WTC11 (cell line): ENCODE measurements around the gene PHLDB1.

Source experiments
- ETV6 ChIP-seq: sonication (generic); formaldehyde crosslinking; IDR thresholded peaks from 2 replicates; pipeline ENCODE4 v1.8.1; 2022; ENCODE audit warnings: mild to moderate bottlenecking, missing genetic modification reagents
- RELA ChIP-seq: sonication (generic); formaldehyde crosslinking; IDR thresholded peaks from 2 replicates; pipeline ENCODE4 v1.8.1; 2022; ENCODE audit warnings: missing genetic modification reagents, mild to moderate bottlenecking, borderline replicate concordance
- ZBTB21 ChIP-seq: sonication (generic); formaldehyde crosslinking; IDR thresholded peaks from 2 replicates; pipeline ENCODE4 v1.8.1; 2023; ENCODE audit warnings: mild to moderate bottlenecking, missing genetic modification reagents, borderline replicate concordance
- ZBTB43 ChIP-seq: sonication (generic); formaldehyde crosslinking; IDR thresholded peaks from 2 replicates; pipeline ENCODE4 v1.8.1; 2023; ENCODE audit warnings: mild to moderate bottlenecking, missing genetic modification reagents
- ZNF317 ChIP-seq: sonication (generic); formaldehyde crosslinking; IDR thresholded peaks from 2 replicates; pipeline ENCODE4 v1.8.1; 2023; ENCODE audit warnings: low read depth, mild to moderate bottlenecking, moderate library complexity, missing genetic modification reagents, borderline replicate concordance
- TF ChIP-seq, protein P1 (sequence below): fragments of 200-600 bp; IDR thresholded peaks from 2 replicates; pipeline ENCODE4 v1.8.0; 2022; ENCODE audit warnings: antibody characterized with exemption
- TF ChIP-seq, protein P2 (sequence below): sonication (generic); formaldehyde crosslinking; IDR thresholded peaks from 2 replicates; pipeline ENCODE4 v1.8.0; 2023; ENCODE audit warnings: missing genetic modification reagents, mild to moderate bottlenecking, borderline replicate concordance
- TF ChIP-seq, protein P3 (sequence below): sonication (generic); formaldehyde crosslinking; conservative IDR thresholded peaks from 2 replicates; pipeline ENCODE4 v1.8.1; 2023; ENCODE audit warnings: mild to moderate bottlenecking, low read depth, missing genetic modification reagents, moderate library complexity

DNA sequence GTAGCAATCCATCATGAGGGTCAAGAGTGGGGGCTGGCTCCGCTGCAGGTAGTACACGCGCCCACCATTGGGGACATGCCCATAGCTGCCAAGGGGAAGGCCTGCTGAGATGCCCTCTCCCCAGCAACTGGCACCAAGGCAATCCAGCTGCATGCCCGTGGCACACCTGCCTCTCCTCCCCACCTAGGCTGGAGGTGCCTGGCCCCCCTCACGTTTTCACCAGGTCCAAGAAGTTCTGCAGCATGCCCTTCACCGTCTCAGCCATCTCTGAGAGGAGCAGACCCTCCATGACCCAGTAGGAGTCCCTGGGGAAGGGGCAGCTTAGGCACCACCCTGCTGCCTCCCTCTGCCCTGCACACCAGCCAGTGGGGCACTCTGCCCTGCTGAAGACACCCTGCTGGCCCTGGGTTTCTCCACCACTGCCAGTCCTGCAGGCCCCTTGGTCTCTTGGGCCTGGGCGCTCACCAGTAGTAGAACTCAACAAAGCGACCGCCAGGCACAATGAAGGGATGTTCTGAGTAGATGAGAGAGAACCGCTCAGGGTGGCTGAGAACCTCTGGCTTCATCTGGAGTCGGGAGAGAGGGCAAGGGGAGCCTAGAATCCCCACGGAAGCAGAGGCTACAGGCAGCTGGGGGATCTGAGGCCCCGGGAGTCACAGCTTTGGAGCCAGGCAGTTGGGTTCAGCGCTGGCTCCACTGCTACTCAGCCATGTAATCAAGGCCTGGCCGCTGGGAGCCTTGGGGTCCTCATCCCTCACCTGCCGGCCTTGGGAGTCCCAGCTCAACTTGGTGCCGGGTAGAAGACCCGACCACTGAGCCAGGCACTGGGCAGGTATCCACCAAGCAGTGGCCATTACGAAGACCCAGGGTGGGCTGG is 54.2 kb downstream of the PHLDB1 start:
- TF ChIP-seq ZBTB43 (no peak), ETV6 (CRISPR knock-in tag) (no peak), RELA (CRISPR knock-in tag) (no peak), ZBTB21 (no peak), ZNF317 (CRISPR knock-in tag) (no peak)
- TF ChIP-seq, protein P1, sequence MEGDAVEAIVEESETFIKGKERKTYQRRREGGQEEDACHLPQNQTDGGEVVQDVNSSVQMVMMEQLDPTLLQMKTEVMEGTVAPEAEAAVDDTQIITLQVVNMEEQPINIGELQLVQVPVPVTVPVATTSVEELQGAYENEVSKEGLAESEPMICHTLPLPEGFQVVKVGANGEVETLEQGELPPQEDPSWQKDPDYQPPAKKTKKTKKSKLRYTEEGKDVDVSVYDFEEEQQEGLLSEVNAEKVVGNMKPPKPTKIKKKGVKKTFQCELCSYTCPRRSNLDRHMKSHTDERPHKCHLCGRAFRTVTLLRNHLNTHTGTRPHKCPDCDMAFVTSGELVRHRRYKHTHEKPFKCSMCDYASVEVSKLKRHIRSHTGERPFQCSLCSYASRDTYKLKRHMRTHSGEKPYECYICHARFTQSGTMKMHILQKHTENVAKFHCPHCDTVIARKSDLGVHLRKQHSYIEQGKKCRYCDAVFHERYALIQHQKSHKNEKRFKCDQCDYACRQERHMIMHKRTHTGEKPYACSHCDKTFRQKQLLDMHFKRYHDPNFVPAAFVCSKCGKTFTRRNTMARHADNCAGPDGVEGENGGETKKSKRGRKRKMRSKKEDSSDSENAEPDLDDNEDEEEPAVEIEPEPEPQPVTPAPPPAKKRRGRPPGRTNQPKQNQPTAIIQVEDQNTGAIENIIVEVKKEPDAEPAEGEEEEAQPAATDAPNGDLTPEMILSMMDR, result no peak
- TF ChIP-seq, protein P2, sequence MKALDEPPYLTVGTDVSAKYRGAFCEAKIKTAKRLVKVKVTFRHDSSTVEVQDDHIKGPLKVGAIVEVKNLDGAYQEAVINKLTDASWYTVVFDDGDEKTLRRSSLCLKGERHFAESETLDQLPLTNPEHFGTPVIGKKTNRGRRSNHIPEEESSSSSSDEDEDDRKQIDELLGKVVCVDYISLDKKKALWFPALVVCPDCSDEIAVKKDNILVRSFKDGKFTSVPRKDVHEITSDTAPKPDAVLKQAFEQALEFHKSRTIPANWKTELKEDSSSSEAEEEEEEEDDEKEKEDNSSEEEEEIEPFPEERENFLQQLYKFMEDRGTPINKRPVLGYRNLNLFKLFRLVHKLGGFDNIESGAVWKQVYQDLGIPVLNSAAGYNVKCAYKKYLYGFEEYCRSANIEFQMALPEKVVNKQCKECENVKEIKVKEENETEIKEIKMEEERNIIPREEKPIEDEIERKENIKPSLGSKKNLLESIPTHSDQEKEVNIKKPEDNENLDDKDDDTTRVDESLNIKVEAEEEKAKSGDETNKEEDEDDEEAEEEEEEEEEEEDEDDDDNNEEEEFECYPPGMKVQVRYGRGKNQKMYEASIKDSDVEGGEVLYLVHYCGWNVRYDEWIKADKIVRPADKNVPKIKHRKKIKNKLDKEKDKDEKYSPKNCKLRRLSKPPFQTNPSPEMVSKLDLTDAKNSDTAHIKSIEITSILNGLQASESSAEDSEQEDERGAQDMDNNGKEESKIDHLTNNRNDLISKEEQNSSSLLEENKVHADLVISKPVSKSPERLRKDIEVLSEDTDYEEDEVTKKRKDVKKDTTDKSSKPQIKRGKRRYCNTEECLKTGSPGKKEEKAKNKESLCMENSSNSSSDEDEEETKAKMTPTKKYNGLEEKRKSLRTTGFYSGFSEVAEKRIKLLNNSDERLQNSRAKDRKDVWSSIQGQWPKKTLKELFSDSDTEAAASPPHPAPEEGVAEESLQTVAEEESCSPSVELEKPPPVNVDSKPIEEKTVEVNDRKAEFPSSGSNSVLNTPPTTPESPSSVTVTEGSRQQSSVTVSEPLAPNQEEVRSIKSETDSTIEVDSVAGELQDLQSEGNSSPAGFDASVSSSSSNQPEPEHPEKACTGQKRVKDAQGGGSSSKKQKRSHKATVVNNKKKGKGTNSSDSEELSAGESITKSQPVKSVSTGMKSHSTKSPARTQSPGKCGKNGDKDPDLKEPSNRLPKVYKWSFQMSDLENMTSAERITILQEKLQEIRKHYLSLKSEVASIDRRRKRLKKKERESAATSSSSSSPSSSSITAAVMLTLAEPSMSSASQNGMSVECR (CRISPR knock-in tag), result no peak
- TF ChIP-seq, protein P3, sequence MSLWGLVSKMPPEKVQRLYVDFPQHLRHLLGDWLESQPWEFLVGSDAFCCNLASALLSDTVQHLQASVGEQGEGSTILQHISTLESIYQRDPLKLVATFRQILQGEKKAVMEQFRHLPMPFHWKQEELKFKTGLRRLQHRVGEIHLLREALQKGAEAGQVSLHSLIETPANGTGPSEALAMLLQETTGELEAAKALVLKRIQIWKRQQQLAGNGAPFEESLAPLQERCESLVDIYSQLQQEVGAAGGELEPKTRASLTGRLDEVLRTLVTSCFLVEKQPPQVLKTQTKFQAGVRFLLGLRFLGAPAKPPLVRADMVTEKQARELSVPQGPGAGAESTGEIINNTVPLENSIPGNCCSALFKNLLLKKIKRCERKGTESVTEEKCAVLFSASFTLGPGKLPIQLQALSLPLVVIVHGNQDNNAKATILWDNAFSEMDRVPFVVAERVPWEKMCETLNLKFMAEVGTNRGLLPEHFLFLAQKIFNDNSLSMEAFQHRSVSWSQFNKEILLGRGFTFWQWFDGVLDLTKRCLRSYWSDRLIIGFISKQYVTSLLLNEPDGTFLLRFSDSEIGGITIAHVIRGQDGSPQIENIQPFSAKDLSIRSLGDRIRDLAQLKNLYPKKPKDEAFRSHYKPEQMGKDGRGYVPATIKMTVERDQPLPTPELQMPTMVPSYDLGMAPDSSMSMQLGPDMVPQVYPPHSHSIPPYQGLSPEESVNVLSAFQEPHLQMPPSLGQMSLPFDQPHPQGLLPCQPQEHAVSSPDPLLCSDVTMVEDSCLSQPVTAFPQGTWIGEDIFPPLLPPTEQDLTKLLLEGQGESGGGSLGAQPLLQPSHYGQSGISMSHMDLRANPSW, result no peak
